GM12874 (cell line): ENCODE measurements around the gene PGA4.

Experiments used
- TF ChIP-seq, protein P1 (sequence below): IDR thresholded peaks from 2 replicates; pipeline ENCODE4 v1.5.1; 2011; ENCODE audit warnings: low read depth, mild to moderate bottlenecking, control low read depth, low read length, moderate library complexity; ENCODE audit not compliant: insufficient read depth

PGA4 gene

DNA sequence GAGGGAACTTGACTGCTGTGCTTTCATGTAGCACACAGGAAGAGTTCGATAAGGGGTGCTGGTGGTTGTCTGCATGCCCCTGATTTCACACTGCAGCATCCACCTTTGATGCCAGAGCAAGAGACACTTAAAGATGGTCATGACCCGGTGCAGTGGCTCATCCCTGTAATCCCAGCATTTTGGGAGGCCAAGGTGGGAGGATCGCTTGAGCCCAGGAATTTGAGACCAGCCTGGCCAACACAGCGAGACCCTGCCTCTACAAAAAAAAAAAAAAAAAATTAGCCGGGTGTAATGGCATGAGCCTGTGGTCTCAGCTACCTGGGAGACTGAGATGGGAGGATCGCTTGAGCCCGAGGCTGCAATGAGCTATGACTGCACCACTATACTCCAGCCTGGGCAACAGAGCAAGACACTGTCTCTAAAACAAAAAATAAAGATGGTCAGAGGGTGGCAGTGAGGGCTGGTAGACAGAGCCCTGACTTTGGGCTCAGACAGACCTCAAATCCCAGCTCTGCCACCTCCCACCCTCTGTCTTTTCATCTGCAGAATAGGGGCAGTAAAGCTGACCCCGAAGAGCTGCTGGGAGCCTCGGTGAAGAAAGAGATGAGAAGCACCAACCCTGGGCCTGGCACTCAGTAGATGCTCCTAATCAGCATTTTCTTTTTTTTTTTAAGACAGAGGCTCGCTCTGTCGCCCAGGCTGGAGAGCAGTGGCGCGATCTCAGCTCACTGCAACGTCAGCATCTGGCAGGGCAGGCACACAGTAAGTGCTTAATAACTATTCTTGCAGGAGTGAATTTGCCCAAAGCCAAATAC is 55.2 kb downstream of the PGA4 start:
- TF ChIP-seq, protein P1, sequence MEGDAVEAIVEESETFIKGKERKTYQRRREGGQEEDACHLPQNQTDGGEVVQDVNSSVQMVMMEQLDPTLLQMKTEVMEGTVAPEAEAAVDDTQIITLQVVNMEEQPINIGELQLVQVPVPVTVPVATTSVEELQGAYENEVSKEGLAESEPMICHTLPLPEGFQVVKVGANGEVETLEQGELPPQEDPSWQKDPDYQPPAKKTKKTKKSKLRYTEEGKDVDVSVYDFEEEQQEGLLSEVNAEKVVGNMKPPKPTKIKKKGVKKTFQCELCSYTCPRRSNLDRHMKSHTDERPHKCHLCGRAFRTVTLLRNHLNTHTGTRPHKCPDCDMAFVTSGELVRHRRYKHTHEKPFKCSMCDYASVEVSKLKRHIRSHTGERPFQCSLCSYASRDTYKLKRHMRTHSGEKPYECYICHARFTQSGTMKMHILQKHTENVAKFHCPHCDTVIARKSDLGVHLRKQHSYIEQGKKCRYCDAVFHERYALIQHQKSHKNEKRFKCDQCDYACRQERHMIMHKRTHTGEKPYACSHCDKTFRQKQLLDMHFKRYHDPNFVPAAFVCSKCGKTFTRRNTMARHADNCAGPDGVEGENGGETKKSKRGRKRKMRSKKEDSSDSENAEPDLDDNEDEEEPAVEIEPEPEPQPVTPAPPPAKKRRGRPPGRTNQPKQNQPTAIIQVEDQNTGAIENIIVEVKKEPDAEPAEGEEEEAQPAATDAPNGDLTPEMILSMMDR, result no peak

DNA sequence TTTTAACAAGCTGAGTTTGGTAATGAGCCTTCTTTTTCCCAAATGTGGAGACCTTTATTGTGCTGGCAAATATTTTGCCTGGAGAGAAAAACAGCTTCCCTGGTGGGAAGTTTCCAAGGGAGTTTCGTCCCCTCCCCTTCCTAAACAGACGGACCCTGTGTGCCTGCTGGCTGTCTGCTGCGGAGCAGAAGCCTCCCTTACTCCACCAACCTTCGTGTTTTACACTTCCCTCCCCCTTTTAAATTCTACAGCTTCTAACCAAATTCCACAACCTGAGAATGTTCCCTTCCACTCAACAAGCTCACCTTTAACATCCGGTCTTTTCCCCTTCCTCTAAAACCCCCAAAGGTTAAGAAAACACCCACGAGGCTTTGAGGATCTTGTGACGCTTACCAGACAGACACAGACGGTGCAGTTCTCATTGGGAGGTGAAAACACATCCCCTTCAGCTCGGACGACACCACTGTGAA is 55.9 kb downstream of the PGA4 start:
- TF ChIP-seq, protein P1, result no peak

DNA sequence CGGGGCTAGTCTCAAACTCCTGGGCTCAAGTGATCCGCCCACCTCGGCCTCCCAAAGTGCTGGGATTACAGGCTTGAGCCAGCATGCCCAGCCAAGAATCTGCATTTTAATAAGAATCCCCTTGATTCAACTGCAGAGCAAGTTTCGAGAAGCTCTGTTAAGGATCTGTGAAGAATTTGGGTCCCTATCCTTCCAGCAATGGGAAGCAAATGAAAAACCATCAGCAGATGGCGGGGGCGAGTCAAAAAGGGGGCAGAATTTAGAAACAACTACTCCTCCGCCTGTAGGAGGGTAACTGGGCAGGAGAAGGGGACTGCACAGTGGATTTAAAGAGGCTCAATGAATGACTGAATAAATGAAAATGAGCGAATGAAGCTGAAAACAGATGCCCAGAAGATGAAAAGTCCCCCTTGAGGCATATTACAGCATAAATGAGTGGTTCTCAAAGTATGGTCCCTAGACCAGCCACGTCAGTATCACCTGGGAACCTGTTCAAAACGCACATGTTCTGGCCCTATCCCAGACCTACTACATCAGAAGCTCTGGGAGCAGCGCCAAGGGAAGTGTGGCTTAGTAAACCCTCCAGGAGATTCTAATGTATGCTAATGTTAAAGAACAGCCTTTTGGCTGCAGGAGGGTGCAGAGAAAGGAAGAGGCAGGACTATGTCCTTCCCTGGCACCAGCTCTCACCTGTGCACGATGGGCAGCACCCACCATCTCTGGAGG is 58.0 kb downstream of the PGA4 start:
- TF ChIP-seq, protein P1, result no peak

DNA sequence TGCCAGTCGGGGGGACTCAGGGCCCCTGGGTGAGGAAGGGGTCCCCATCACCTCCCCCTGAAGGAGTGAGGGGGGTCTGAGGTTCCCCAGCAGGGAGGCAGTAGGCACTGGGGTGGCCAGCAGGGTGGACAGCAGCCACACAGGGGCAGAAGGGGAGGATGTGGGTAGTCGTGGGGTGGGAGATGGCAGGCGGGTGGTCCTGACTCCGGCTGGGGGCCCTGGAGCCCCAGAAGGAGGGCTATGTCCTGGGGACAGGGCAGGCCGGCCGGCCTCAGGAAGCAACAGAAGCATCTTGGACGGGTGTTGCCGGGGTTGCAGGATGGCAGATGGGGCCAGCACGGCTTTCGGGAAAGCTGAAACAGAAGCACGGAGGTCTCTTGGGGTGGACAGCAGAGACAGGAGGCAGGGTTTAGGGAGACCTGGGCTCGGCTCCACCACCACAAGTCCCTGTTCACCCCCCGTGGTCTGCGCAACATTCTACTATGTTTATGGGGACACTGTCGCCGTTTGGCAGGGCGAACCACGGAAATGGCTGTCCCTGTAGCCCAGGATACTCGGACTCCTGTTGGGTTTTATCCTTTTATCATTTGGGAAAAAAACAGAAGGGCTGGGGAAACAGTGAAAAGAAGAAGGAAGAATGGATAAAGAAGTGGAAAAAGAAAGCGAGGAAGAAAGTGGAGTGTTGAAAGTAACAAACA is 58.9 kb downstream of the PGA4 start:
- TF ChIP-seq, protein P1, result no peak
